ENCODE results near the gene FKBP1A. TPM values are rescaled to one million over a fixed set of nuclear protein-coding genes. Genes with fewer than 3 reads are reported as not detected.
A peak's percentile ranks its signal among the peaks of the same experiment; 100 is the strongest.

Gene FKBP1A
- total RNA-seq, 1 donor from 2014 or later = 183 TPM

GRCh38 chr20:1375515-1375914, 17.3 kb downstream of the FKBP1A start:
- TF ChIP-seq CTCF (IDR thresholded peaks at IDR 0.05) = no peak
- no peaks in the 10 kb centered on the region for H3K27me3 Mint-ChIP-seq (ENCODE audit: low read depth)
- no peaks in the 10 kb centered on the region for H3K9me3 Mint-ChIP-seq (ENCODE audit: low read depth)
- DNase-seq (ENCODE audit: low spot score) = no peak
- H3K36me3 Mint-ChIP-seq (ENCODE audit: low read depth) = peaks cover 3% of the 10 kb centered on the region
- H3K4me3 Mint-ChIP-seq (ENCODE audit: unreplicated experiment) = no peak overlapping the region
- peak overlapping the region; percentile 81 for H3K27ac Mint-ChIP-seq (ENCODE audit: unreplicated experiment)
- peaks cover 63% of the 10 kb centered on the region for H3K4me1 Mint-ChIP-seq (ENCODE audit: low read depth)

DNA sequence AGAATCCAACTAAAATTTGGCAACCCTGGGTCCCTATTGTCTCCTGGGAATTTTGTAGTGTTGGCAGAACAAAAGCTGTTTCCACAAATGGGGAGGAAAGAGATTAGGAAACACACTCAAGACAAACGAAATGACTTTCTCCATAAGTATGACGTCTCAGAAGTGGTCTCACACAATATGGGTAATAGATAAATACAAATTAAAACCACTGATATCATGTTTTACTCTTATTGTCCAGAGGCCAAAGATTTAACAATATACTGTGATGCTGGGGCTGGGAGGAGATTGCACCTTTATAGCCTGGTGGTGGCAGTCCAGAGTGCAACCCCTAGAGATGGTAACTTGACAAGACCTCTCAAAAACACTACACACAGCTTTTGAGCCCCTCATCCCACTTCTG, 18.6 kb downstream of the FKBP1A start:
- H3K4me1 Mint-ChIP-seq (ENCODE audit: low read depth) = peaks cover 62% of the 10 kb centered on the region
- no peak for DNase-seq (ENCODE audit: low spot score)
- H3K36me3 Mint-ChIP-seq (ENCODE audit: low read depth) = peaks cover 5% of the 10 kb centered on the region

GRCh38 chr20:1373614-1374013, 19.2 kb downstream of the FKBP1A start:
- Mint-ChIP-seq H3K36me3 (ENCODE audit: low read depth) (peaks cover 6% of the 10 kb centered on the region), H3K27ac (ENCODE audit: unreplicated experiment) (no peak overlapping the region), H3K4me3 (ENCODE audit: unreplicated experiment) (no peak overlapping the region), H3K27me3 (ENCODE audit: low read depth) (no peaks in the 10 kb centered on the region), H3K9me3 (ENCODE audit: low read depth) (no peaks in the 10 kb centered on the region), H3K4me1 (ENCODE audit: low read depth) (peaks cover 64% of the 10 kb centered on the region)
- TF ChIP-seq CTCF (IDR thresholded peaks at IDR 0.05) = no peak
- DNase-seq (ENCODE audit: low spot score) = no peak

More for the DNA sequence above, 18.6 kb downstream of the FKBP1A start:
- no peaks in the 10 kb centered on the region for H3K9me3 Mint-ChIP-seq (ENCODE audit: low read depth)
- H3K4me3 Mint-ChIP-seq (ENCODE audit: unreplicated experiment) = no peak overlapping the region
- no peak for TF ChIP-seq CTCF (IDR thresholded peaks at IDR 0.05)
- no peaks in the 10 kb centered on the region for H3K27me3 Mint-ChIP-seq (ENCODE audit: low read depth)
- H3K27ac Mint-ChIP-seq (ENCODE audit: unreplicated experiment) = no peak overlapping the region

GRCh38 chr20:1373036-1373435, 19.8 kb downstream of the FKBP1A start:
- peaks cover 67% of the 10 kb centered on the region for H3K4me1 Mint-ChIP-seq (ENCODE audit: low read depth)
- peaks cover 6% of the 10 kb centered on the region for H3K36me3 Mint-ChIP-seq (ENCODE audit: low read depth)

GRCh38 chr20:1371830-1372539, 20.9 kb downstream of the FKBP1A start:
- H3K9me3 Mint-ChIP-seq (ENCODE audit: low read depth) = peaks cover 3% of the 10 kb centered on the region
- H3K36me3 Mint-ChIP-seq (ENCODE audit: low read depth) = peaks cover 11% of the 10 kb centered on the region
- H3K4me1 Mint-ChIP-seq (ENCODE audit: low read depth) = peaks cover 63% of the 10 kb centered on the region
- DNase-seq (ENCODE audit: low spot score) = no peak
- H3K4me3 Mint-ChIP-seq (ENCODE audit: unreplicated experiment) = no peak overlapping the region
- no peak for TF ChIP-seq CTCF (IDR thresholded peaks at IDR 0.05)
- no peaks in the 10 kb centered on the region for H3K27me3 Mint-ChIP-seq (ENCODE audit: low read depth)
- no peak overlapping the region for H3K27ac Mint-ChIP-seq (ENCODE audit: unreplicated experiment)

More at GRCh38 chr20:1373036-1373435, 19.8 kb downstream of the FKBP1A start:
- no peak for TF ChIP-seq CTCF (IDR thresholded peaks at IDR 0.05)
- no peaks in the 10 kb centered on the region for H3K27me3 Mint-ChIP-seq (ENCODE audit: low read depth)
- DNase-seq (ENCODE audit: low spot score) = no peak
- no peaks in the 10 kb centered on the region for H3K9me3 Mint-ChIP-seq (ENCODE audit: low read depth)
- no peak overlapping the region for H3K27ac Mint-ChIP-seq (ENCODE audit: unreplicated experiment)
- H3K4me3 Mint-ChIP-seq (ENCODE audit: unreplicated experiment) = no peak overlapping the region
